HG03196 (cell line): ENCODE data around the gene PANK1.

ENCODE experiments used
- ATAC-seq: cut with Tn5 transposase; IDR thresholded peaks from one replicate; pipeline ENCODE4 v1.9.1; 2021; ENCODE audit not compliant: unreplicated experiment

The PANK1 gene

DNA sequence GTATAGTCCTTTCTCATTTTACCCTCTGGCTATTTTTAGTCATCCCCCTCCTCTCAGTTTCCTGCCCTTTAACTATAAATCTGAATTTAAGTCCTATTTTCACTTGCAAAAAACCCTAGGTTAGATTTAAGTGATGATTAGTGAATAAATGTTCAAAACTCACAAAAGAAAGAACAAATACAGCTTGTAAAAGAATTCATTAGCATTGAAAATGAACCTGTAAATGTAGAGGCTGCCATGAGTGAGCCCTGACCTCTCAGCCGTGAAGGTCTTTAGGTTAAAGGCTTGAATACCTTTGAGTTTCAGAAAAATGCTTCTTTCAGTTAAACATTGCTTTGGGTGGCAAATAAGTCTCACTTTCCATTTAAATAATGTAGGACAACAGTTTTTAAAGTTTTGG is 107.7 kb downstream of the PANK1 start:
- no peak for ATAC-seq

DNA sequence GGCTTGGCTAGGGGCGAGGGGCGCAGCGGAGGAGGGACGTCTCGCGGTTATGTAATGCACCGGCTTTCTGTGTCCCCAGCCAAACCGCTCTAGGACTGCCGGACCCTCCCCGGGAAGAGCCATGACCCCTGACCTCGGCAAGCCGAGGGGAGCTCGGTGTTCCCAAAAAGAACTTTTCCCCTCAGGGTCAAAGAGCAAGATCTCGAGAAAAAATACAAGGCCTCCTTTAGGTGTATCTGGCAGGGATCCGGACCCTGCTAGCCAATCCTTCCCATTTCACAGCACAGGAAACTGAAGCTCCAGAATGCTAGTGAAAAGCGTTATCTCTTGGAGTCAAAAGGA is 109.1 kb downstream of the PANK1 start:
- no peak for ATAC-seq

DNA sequence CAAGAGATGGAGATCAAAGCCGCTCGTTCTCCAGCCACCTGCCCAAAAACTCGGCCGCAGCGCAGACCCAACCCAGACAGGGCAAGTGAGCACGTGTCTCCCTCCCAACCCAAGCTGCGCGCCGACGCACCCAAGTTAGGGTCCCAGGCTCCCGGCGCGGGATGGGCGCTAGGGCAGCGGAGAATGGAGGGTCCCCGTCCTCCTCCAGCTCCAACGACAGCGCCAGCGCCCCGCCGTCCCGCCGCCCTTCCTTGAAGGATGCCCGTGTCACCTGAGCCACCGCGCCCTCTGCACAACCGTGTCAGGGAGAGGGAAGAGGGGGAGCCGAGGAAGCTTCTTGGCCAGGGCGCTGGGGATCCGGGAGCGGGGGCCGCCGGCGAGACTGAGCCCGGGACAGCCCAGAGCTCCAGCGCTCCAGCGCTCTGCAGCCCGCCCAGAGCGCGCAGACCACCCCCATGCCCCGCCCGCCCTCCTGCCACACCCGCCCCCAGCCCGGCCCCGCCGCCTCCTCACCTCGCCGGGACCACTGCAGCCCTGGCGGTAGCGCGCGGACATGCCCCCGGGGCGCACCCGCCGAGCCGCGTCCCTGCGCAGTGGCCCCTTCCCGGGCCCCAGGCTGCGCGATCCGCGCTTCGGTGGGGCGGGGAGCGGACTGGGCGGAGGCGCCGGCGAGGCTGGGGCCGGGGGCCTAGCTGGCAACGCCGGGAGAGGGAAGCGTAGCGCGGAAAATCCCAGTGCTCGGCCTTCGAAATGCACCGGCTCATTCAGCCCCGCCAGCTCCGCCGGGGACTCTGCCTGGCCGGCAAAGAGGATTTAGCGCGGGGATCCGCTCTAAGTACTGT is 109.7 kb downstream of the PANK1 start, which contains the start of gene SLC16A12:
SLC16A12 (minus strand) TSS at position 424 of the 842 bp plus-strand sequence. CDS start 73,016 bp downstream, outside the sequence.
- no peak for ATAC-seq

DNA sequence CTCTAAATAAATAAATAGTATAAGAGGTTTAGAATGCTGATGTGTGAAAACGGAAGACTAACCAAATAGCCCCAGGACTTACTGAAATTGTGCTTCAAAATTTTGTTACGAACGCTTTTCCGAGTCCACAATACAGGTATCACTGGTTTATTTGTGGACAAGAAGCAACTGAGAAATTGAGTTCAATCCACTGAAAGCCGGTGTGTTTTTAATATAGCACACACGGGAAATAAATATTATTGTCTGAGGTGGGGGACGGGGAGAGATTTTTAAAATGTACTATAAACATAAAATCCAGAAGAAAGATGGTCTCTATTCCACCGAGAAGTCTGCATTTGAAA is 110.2 kb downstream of the PANK1 start:
- ATAC-seq: no peak
